Retina (tissue), 1 donor: ENCODE data around the gene CELF2.
"Not testable (repeated sequence)": the region's sequence is repeated elsewhere in the genome, so short reads cannot be mapped to it uniquely, and the experiment has no call there.

Experiments used
- DNase-seq: peaks from one replicate; pipeline ENCODE4 v3.0.0-alpha.2; 2016

Gene CELF2

DNA sequence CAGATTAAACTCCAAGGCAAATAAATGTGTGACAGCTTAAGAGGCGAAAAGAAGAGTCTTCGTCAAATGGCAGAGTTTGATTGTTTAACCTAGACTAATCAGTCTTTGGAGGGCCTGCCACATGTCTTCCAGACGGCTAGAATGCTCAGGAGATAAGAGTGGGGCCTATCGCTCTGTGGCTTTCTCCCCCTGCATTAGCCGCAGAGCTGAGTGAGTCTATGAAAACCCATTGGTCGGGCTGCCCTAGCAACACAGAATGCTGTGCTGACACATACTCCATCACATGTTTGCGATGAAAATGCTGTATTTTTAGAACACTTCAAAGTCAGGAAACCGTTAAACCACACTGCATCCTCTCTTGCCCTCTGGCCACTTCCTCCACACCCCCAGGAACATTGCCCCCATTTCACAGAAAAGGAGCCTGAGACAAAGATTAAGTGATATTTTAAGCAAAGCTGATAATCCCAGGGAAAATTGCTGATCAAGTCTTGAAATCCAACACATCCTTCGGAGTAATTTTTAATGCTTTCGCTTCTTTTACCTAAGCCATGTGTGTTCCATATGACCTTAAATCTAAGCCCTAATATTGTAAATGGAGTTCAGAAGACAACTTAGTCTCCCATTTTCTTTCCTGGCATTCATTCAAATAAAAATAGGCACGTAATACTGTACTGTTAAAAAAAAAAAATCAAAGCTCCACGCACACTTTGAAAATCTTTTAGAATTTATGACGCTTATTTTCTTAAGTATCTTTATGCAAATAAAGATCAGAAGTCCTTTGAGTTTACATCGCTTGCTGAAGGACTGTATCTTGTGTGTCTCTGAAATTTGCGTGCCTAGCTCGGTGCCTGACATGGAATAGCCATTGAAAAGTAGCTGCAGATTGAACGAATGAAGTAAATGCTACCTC is 161.2 kb downstream of the CELF2 start:
- no peak for DNase-seq

DNA sequence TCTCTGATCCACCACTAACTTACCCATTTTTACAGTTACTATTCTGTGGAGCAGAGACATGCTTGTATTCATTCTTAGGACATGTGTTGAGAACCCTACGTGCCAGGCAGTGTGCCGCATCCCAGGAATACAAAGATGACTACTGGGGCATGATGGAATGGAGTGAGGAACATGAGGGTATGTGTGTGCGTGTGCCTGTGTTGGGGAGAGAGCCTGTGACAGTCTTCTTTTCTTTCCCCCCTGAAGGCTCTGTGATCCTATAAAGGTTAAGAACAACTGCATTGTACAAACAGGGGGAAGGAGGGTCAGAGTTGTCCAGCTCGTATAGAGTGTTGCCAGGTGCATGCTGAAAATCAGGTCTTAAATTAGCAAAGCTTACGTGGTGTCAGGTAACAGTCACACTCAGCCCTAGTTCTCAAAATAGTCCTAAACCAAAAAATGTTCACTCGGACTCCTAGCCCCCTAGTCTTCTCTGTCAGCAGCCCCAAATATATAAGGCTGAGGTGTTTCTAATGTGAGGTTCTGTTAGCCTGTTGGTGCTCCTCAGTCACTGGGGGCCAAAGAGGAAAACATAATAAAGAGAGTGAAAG is 161.9 kb downstream of the CELF2 start:
- no peak for DNase-seq

DNA sequence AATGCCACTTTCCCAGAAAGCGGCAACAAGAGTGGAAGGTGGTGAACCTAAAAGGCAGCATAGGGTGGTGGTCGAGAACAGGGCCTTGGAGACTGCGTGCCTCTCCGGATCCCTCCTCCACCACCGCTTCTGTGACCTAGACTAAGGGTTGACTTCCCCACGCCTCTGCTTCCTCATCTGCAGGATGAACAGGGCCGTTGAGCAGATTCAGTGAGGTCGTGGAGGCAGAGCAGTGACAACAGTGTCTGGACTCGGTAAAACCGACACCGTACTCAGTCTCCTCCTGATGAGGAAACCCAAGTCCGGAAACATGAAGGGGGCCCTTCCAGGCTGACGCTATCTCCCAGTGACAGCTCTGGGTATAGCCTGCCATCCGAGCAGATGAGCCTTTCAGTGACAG is 162.6 kb downstream of the CELF2 start:
- DNase-seq, result no peak

DNA sequence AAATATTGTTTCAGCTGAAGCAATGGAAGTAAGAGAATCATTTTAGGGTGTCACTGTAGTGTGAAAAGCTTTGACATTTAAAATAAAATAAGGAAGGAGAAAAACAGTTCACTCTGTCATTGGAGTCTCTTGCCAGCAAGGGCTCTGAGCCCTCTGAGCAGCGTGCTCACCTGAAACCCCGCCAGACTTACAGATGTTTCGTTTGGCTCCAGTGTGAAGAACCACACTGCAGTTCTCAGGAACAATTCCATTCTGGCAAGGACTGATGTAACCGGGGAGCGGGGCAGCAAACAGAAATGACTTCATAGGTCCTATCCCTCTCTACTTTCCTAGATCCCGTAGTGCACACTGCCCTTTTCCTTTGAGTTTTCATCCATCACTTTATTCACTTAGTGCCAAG is 164.3 kb downstream of the CELF2 start:
- DNase-seq, result no peak

DNA sequence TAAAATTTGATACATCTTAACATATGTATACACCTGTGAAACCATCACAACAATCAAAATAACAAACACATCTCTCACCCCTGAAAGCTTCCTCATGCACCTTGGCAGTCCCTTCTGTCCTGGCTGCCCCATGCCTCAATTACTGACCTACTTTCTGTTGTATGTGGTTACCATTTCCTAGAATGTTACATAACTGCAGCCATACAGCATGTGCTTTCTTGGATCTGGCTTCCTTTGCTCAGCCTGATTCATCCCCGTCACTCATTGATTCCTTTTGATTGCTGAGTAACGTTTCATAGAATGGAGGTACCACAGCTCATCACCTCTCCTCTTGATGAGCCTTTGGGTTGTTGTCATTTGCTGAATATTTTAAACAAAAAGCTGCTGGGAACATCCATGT is 165.3 kb downstream of the CELF2 start:
- DNase-seq, result no peak

DNA sequence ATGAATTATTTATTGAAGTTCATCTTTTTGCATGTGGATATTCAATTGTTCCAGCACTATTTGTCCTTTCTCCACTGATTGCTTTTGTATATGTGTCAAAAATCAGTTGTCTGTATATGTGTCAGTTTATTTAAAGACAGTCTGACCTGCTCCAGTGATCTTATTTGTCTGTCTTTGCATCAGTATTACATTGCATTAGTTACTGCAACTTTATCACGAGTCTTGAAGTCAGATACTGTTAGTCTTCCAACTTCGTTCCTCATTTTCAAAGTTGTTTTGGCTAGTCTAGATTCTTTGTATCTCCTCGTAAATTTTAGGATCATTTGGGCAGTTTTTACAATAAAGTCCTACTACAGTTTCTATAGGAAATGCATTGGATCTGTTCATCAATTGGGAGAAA is 166.4 kb downstream of the CELF2 start:
- DNase-seq, result no peak

DNA sequence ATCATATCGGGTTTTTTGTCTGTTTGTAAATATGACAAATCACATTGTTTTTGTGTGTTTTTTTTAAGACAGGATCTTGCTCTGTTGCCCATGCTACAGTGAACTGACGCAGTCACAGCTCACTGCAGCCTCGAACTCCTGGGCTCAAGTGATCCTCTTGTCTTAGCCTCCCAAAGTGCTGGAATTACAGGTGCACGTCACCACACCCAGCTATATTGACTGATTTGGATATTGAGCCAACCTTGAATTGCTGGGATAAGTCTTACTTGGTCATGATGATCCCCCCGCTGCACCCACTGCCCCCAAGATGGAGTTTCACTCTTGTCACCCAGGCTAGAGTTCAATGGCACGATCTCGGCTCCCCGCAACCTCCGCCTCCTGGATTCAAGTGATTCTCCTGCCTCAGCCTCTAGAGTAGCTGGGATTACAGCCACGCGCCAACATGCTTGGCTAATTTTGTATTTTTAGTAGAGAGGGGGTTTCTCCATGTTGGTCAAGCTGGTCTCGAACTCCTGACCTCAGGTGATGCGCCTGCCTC is 167.5 kb downstream of the CELF2 start:
- DNase-seq, result not testable (repeated sequence)

DNA sequence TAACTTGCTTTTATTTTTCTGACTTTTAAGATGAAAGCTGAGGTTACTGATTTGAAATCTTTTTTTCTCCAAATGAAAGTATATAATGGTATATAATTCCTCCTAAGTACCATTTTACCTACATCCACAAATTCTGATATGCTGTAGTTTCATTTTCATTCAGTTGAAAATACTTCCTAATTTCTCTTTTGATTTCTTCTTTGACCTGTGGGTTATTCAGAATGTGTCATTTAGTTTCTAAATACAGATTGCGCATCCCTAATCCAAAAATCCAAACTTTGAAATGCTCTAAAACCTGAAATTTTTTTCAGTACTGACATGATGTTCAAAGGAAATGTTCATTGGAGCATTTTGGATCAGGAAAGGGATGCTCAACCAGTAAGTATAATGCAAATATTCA is 168.7 kb downstream of the CELF2 start:
- DNase-seq, result no peak

DNA sequence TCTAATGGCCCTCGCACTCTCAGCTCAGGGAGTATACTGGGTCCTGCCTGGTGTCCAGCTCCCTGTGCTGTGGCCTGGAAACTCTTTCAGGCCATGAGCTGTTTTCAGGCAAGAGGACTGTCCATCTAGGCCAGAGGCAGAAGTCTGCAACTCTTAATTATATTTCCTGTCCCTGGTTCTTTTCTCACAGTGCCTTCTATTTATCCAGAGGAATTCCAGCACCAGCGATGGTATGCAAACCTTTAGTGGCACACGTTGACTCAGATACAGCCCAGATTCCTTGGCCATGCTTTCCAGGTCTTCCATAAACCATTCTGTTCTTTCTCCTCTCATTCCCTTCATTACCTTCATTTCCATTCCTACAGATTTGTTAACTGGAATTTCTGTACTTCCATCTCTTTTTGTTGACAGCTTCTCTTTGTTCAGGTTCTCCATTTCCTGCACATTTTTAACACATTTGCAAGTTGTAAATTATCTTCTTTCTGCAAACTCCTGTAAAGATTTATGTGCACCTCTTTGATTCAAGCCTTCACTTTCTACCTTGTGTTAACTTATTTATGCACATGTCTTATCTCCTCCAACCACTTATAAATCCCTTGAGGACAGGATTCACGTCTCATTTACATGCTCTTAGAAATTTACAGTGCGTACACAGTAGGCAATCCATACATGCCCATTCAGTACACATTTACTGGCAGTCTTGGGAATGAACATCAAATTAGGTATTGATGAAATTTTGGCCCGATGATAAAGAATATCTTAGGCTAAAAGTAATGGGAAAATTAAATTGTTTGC is 172.1 kb downstream of the CELF2 start:
- DNase-seq, result no peak

DNA sequence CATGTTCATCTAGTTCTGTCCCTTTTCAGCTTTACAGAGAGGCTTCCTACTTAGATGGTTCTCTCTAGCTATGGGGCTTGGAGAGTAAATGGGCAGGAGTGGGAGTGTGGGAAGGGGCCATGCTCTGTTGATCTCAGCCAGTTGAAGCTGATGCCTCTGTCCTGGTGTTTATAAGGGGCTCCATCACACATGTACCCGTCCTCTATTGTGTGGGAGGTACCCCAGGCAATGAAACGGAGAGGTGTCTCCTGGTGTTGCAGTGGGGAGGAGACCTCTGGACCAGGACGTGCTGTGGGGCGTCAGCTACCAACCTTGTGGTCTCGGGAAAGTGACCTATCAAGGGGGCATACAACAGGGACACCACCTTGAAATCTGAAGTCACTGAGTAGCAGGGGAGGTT is 173.5 kb downstream of the CELF2 start:
- DNase-seq, result no peak

DNA sequence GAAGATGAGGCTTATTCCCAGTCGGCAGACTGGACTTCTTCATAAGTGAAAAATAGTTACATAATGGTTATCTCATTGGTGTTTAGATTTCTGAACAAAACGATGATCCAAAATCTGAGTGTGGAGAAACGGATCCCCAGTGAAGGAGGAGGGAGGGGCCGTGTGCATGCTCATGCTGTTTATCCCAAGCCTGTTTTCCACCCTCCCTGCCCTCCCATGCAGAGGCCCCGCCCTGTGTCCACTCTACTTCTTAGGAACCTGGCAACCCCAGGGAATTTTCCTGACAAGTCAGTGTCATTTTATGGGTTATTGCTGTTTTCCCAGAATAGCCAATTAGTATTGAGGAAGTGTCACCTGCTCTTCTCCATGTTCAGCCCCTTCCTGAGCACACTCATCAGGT is 174.0 kb downstream of the CELF2 start:
- DNase-seq, result no peak

DNA sequence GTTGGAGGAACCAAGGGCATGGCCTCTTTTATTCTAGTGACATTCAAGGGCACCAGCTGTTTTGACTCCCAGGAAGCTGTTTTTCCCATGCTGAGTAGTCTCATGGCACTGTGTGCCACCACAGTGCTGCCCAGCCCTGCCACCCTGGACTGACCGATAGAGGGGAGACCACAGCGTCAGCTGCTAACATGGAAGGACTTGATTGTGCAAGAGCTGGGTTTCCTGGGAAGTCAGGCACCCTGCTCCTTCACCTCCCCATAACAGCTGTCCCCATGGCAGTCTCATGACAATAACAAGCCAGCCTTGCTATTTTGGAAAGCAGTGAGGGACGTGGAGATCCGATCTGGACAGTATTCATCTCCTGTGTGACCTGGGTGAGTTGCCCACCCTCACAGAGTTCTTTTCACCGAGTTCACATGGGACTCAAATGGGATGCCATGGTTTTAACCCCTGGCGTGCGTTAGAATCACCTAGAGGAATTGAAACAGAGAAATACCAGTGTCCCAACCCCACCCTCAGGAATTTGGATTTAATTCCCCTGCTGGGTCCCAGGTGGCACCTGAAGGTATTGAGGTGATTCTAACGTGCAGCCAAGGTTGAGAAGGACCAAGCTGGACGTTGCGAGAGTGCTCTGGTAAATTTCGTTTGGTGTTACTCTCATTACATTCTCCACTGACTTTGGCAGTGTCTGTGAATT is 174.8 kb downstream of the CELF2 start:
- DNase-seq, result no peak

DNA sequence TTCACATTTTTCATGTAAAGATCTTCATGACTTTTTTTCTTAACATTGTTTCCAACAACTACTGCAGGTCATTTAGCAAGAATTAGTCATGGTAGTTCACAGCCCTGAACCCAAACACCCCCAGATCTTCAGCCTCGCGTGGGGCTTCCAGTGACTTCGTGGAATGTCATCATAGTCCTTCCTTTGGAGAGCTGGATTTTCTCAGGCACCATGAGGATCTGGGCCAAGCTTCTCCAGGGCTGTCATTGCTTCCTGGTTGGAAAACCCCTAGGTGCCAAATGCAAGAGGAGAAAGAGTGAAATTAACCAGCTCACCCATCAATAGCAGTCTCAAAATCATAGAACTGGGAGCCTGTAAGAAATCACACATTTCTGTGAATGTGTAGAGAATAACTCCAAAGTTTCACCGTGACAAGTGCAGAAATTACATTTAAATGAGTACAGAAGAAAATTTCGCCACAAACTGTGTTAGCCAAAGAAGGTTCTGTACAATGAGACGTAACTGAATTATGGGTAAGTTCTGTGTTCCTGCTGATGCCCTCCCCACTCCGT is 175.4 kb downstream of the CELF2 start:
- DNase-seq, result no peak

DNA sequence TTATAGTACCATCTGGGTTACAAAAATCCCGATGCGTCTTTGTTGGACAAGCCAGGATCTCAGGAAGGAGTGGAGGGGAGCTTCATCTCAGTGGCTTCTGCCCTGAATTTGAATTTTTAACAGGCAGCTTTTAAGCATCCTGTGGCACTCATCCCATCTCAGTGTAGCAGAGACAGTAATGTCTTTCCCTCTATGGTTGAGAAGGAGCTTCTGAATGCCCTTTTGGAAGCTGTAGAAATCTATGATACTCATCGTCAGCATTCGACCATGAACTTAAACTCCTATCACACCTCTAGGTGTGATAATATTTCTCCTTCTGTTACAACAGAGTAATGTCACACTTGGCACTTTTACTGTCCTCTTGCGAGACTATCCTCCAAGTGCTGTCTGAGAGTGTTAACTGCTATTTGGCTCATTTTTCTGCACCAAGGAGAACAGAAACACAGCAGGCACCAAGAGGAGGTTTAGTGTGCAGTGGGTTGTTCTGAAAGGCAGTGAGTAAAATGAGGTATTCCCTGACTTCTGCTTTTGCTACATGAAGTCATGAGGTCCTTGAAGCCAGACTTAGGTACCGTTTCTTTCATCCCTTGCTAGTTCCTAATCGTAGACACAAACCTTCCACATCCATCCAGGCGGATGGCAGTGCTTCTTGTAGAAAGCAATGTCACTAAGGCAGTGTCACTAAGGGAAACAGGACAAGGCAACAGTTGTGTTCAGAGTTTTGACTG is 177.4 kb downstream of the CELF2 start:
- DNase-seq, result no peak

DNA sequence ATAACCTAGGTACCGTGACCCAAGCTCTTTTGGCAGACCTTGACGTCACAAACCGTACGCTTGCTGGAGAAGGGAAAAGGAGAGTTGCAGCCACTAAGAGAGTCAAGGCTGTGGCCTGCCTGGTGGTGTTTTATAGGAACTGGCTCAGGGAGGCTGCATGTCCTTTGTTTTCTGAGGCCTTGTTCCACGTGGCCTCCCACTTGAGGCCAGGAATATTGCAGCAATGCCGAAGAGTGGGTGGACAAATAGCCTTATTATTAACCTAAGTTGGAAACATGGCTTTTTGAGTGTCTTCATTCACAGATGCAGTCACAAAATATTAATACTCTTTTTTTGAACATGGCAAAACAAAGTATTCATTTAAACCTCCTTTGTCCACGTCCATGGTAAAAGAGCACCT is 178.0 kb downstream of the CELF2 start:
- DNase-seq, result no peak

DNA sequence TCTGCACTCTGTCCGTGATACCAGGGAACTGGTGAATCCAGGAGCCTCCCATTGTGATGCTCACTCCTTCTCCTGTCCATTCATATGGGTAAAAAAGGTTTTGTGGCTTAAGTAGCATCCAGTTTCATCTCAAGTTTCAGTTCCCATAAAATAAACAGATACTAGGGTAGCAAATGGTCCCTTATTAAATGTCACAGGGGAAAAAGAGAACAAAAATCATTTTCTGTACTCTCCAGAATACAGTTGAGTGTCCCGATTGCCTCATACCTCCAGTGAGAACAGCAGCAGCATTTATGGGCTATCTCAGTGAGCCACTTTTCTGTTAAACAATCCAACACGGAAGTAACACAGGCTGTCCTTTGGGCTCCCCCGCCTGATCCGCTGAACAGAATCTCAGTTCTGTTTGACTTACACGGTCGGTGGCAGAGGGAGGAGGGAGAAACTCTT is 179.6 kb downstream of the CELF2 start:
- no peak for DNase-seq

DNA sequence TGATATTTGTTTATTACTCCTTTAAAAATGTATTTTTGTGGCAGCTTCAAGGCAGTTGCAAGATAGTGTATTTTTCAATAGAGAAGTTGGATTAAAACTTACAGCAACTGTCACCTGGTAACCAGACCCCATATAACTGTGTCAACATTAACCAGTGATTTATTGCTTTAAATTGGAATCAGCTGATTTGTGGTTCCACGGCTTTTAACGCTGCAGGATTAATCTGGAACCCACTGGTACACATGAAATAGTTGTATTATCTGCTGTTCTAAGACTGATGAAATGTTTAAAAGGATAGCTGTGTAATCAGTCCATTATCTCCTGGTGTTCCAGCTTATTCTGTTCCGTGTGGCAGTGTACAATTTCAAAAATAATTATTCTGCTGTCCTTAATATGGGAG is 180.2 kb downstream of the CELF2 start:
- no peak for DNase-seq

DNA sequence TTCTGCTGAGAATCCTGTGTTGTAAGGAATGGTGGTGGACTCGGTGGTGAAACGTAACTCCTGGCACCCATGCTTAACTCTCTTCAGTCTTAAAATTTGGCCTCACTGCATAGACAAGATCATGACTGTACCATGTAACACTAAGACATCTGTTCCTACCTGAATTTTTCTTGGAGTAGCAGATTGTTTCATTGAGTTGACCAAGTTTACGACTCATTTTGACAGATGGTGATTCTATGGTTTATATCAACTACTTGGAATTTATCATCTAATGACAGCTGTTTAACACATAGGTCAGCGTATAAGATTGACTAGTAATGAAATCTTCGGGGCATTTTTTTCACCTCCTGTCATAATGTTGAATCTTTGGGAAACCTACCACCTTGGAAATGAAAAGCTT is 184.2 kb downstream of the CELF2 start:
- DNase-seq, result no peak

DNA sequence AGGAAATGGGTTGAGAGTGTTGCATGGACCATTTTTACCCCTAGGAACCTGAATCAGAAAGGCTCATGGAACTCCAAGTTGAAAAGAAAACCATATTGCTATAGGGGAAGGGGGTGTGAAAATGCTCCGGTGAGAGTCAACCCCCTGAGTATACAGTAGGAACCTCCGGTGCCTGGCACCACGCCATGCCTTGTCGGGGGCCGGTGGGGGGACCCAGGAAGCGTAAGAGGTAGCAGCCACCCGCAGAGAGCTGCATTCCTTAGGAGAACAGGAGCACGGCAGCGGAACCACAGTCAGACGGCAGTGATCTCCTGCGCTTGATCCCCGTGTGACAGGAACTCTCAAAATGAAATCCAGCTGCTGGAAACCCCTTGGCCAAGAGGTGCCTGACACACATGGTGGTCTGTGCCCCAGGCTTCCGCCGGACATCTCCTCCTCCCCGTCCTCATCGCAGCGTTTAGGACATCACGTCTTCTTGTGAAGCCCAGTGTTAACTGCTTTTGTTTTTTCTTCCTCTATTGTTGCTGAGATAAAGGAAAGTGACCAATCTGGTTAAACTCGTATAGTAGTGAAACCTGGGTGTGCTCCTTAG is 186.8 kb downstream of the CELF2 start:
- DNase-seq, result peak; percentile 54

DNA sequence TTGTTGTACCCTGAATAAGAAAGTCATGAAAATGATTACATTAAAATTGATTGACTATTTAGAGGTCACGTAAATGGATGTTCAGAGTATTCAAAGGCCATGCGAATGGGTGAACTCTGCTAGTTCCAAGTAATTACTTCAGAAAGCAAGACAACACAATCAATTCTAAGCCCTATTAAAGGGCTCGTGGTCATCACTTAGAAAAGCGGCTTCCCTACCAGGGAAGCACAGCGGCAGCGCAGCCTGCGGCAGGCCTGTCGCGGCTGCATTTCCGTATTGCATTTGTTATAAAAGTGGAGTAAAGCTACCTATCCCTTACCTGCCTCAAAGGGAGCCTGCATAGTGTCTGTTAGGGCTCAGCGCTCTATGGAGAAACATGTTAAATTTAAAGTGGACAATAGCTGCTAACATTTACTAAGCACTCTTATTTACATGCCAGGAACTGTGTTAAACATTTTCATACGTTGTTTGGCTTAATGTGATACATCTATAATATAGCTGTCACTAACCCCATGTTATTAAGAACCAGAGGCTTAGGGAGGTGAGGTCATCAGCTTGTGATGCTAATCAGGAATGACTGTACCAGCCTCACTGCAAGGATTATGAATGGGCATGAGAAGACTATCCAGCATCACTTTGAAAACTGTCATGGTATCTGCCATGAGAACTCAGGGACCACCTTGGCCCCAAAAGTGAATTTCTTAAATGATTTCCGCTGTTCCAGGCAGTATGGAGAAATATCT is 187.5 kb downstream of the CELF2 start:
- DNase-seq, result peak; percentile 54
